HCT116 (cell line): ENCODE data around the gene CALHM1. TPM values are rescaled to one million over a fixed set of nuclear protein-coding genes. Genes with fewer than 3 reads are reported as not detected.

Experiments
- ATAC-seq: fragments of 200-7000 bp; cut with Tn5 transposase; 2 replicates; pipeline ENCODE4 v1.9.1; 2020; ENCODE audit warnings: mild to moderate bottlenecking, moderate library complexity
- BruUV-seq: library from RNA; stranded (reverse); fragments of 400-500 nt; replicated peaks from 2 replicates; lab custom pipeline; 2021; lab: Mats Ljungman, UMichigan
- CTCF ChIA-PET: fragments of 300-600 bp; sonication (Branson Sonifier 250); formaldehyde crosslinking; loops from one replicate; lab custom pipeline; 2021; ENCODE audit warnings: antibody characterized with exemption; lab: Charles Lee
- POLR2A ChIA-PET: fragments of 300-600, 350-600 bp; sonication (Branson Sonifier 250); formaldehyde crosslinking; loops from one replicate; lab custom pipeline; 2021; ENCODE audit warnings: antibody characterized with exemption; lab: Charles Lee
- RAD21 ChIA-PET, 2 experiments: fragments of 300-600 bp; sonication (Branson Sonifier 250); formaldehyde crosslinking; loops; one replicate each; lab custom pipeline; 2023; ENCODE audit warnings: low total read pairs in 2 of 2; ENCODE audit not compliant: uncharacterized antibody in 2 of 2, unreplicated experiment in 2 of 2, low non-redundant PET in 1 of 2; lab: Charles Lee
- DNase-seq: peaks from one replicate; pipeline ENCODE4 v3.0.0-alpha.2; 2010; ENCODE audit warnings: low read depth, low spot score
- H2AFZ ChIP-seq: fragments of 200-600 bp; shearing (Covaris generic), sonication (generic); 2 replicates; pipeline ENCODE4 v1.6.1; 2017; ENCODE audit warnings: low read depth, mixed run types, mixed read lengths, antibody characterized with exemption, low read length; ENCODE audit not compliant: poor library complexity, severe bottlenecking
- H3K27ac ChIP-seq: 2 replicates; pipeline ENCODE4 v1.5.1; 2012; ENCODE audit warnings: low read depth, low read length
- H3K27me3 ChIP-seq: fragments of 200-600 bp; sonication (generic); 2 replicates; pipeline ENCODE4 v1.6.1; 2016; ENCODE audit warnings: mixed run types, low read length, mixed read lengths; ENCODE audit not compliant: insufficient read depth
- H3K36me3 ChIP-seq, 2 experiments: fragments of 200-500 bp in 1 of 2; fragments of 200-600 bp in 1 of 2; sonication (Bioruptor generic) in 1 of 2; sonication (generic) in 1 of 2; 2 replicates each; pipeline versions ENCODE4 v1.5.1 to v1.6.1; 2014 to 2016; ENCODE audit warnings: low read length in 2 of 2, inconsistent platforms in 1 of 2, mixed read lengths in 1 of 2, mixed run types in 1 of 2; ENCODE audit not compliant: insufficient read depth in 2 of 2, control insufficient read depth in 1 of 2
- H3K4me1 ChIP-seq, 2 experiments: fragments of 200-600 bp in 1 of 2; sonication (generic) in 1 of 2; 2 replicates each; pipeline versions ENCODE4 v1.5.1 to v1.6.1; 2012 to 2017; ENCODE audit warnings: low read length in 2 of 2, inconsistent platforms in 1 of 2, mild to moderate bottlenecking in 1 of 2, mixed read lengths in 1 of 2, mixed run types in 1 of 2, moderate library complexity in 1 of 2; ENCODE audit not compliant: insufficient read depth in 2 of 2, control insufficient read depth in 1 of 2
- H3K4me2 ChIP-seq: fragments of 200-600 bp; sonication (generic); 2 replicates; pipeline ENCODE4 v1.6.1; 2017; ENCODE audit warnings: mixed run types, low read length, mixed read lengths
- H3K4me3 ChIP-seq, 2 experiments: fragments of 200-600 bp in 1 of 2; sonication (generic) in 1 of 2; replicated peaks in 1 of 2; 2 replicates each; pipeline ENCODE4 v1.5.1; 2011 to 2016; ENCODE audit warnings: low read length in 2 of 2, control low read depth in 1 of 2, low read depth in 1 of 2, mild to moderate bottlenecking in 1 of 2, mixed read lengths in 1 of 2, mixed run types in 1 of 2
- H3K79me2 ChIP-seq: fragments of 200-600 bp; sonication (generic); 2 replicates; pipeline ENCODE4 v1.6.1; 2017; ENCODE audit warnings: mild to moderate bottlenecking, mixed run types, low read length, moderate library complexity, mixed read lengths; ENCODE audit not compliant: insufficient read depth
- H3K9ac ChIP-seq: fragments of 200-600 bp; sonication (generic); 2 replicates; pipeline ENCODE4 v1.6.1; 2016; ENCODE audit warnings: low read length, mixed read lengths
- H3K9me2 ChIP-seq: fragments of 200-600 bp; sonication (generic), shearing (Covaris generic); 2 replicates; pipeline ENCODE4 v1.6.1; 2017; ENCODE audit warnings: mixed run types, mild to moderate bottlenecking, moderate library complexity; ENCODE audit not compliant: insufficient read depth
- H3K9me3 ChIP-seq, 2 experiments: fragments of 200-500 bp in 1 of 2; fragments of 200-600 bp in 1 of 2; sonication (Bioruptor generic) in 1 of 2; sonication (generic) in 1 of 2; 2 replicates each; pipeline ENCODE4 v1.6.1; 2014 to 2017; ENCODE audit warnings: low read length in 2 of 2, mixed read lengths in 2 of 2, inconsistent platforms in 1 of 2, low read depth in 1 of 2, mild to moderate bottlenecking in 1 of 2, mixed run types in 1 of 2, moderate library complexity in 1 of 2; ENCODE audit not compliant: control insufficient read depth in 1 of 2, insufficient read depth in 1 of 2
- H4K20me1 ChIP-seq: fragments of 200-600 bp; sonication (generic), shearing (Covaris generic); 2 replicates; pipeline ENCODE4 v1.6.1; 2017; ENCODE audit warnings: mixed run types, mild to moderate bottlenecking, moderate library complexity; ENCODE audit not compliant: insufficient read depth
- CEBPB ChIP-seq: IDR thresholded peaks from 2 replicates; pipeline ENCODE4 v1.6.1; 2012; ENCODE audit warnings: low read depth
- ELF1 ChIP-seq: IDR thresholded peaks from 2 replicates; pipeline ENCODE4 v1.6.1; 2012; ENCODE audit warnings: low read depth, borderline replicate concordance
- FOSL1 ChIP-seq: IDR thresholded peaks from 2 replicates; pipeline ENCODE4 v1.6.1; 2012; ENCODE audit warnings: low read depth
- JUND ChIP-seq: IDR thresholded peaks from 2 replicates; pipeline ENCODE4 v1.6.1; 2012
- SIN3A ChIP-seq: IDR thresholded peaks from 2 replicates; pipeline ENCODE4 v1.6.1; 2012; ENCODE audit warnings: low read depth
- YY1 ChIP-seq: IDR thresholded peaks from 2 replicates; pipeline ENCODE4 v1.6.1; 2011; ENCODE audit warnings: low read length, low read depth, moderate library complexity, mild to moderate bottlenecking; ENCODE audit not compliant: insufficient replicate concordance; ENCODE audit errors: extremely low read depth
- ZFX ChIP-seq: fragments of 450-650 bp; IDR thresholded peaks from 2 replicates; pipeline ENCODE4 v1.6.1; 2017
- ZNF274 ChIP-seq: fragments of 200-500 bp; sonication (Bioruptor generic); IDR thresholded peaks from 2 replicates; pipeline ENCODE4 v1.6.1; 2014; ENCODE audit warnings: mild to moderate bottlenecking, low read depth, low read length, inconsistent platforms
- intact Hi-C: fragments of 100-400 bp; cut with micrococcal nuclease; formaldehyde crosslinking; loops from 2 replicates; pipeline ENCODE4 v1.10.0; 2022
- total RNA-seq: library from RNA; stranded (reverse); gene quantifications from one replicate; pipeline ENCODE4 v1.2.1, GENCODE V29; 2021; ENCODE audit not compliant: unreplicated experiment
- TF ChIP-seq, protein P1 (sequence below): IDR thresholded peaks from 2 replicates; pipeline ENCODE4 v1.6.1; 2011; ENCODE audit warnings: mild to moderate bottlenecking, low read length, moderate library complexity; ENCODE audit not compliant: insufficient replicate concordance; ENCODE audit errors: extremely low read depth

The CALHM1 gene
- total RNA-seq, 1 experiment from 2014 or later: not detected

DNA sequence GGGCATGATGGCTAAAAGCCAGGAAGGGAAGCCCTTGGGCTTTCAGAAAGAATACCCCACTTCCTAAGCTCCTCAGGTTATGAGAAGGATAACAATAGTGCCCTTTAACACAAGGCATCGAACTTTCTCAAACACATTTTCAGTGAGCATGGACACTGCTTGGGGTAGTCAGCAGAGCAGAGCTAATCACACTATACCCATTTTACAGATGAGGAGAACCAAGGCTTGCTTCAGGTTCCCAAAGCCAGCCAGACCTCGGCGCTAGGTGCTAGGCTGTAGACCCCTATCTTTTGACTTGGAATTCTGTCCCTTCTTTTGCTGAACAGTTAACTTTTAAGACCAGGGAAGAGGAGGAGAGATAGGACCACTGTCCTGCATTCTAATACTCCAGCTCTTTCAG, 36.6 kb upstream of the CALHM1 start:
- BruUV-seq: no TSS peak
- CTCF ChIA-PET: no interaction called here

More for the DNA sequence above, 36.6 kb upstream of the CALHM1 start:
- intact Hi-C loops: no loop called here
- TF ChIP-seq YY1: no peak
- TF ChIP-seq, protein P1, sequence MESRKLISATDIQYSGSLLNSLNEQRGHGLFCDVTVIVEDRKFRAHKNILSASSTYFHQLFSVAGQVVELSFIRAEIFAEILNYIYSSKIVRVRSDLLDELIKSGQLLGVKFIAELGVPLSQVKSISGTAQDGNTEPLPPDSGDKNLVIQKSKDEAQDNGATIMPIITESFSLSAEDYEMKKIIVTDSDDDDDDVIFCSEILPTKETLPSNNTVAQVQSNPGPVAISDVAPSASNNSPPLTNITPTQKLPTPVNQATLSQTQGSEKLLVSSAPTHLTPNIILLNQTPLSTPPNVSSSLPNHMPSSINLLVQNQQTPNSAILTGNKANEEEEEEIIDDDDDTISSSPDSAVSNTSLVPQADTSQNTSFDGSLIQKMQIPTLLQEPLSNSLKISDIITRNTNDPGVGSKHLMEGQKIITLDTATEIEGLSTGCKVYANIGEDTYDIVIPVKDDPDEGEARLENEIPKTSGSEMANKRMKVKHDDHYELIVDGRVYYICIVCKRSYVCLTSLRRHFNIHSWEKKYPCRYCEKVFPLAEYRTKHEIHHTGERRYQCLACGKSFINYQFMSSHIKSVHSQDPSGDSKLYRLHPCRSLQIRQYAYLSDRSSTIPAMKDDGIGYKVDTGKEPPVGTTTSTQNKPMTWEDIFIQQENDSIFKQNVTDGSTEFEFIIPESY: no peak
- TF ChIP-seq ZFX: no peak
- TF ChIP-seq ELF1: no peak
- no peak for TF ChIP-seq CEBPB
- TF ChIP-seq FOSL1: no peak
- TF ChIP-seq JUND: no peak
- no peak for TF ChIP-seq ZNF274
- no peak for TF ChIP-seq SIN3A
- Histone ChIP-seq H3K9me2 (no peaks in the 10 kb centered on the region), H3K4me2 (no peak overlapping the region), H3K27ac (no peak overlapping the region), H3K79me2 (no peaks in the 10 kb centered on the region), H4K20me1 (no peaks in the 10 kb centered on the region), H3K27me3 (no peaks in the 10 kb centered on the region), H3K9ac (no peak overlapping the region), H3K4me3 (no peak overlapping the region), H2AFZ (no peak overlapping the region), H3K36me3 (no peaks in the 10 kb centered on the region), H3K9me3 (no peaks in the 10 kb centered on the region), H3K4me1 (peaks cover 15 to 28% of the 10 kb centered on the region in 2 experiments)
- ChIA-PET POLR2A (no interaction called here), RAD21 (interaction anchor here in 1 of 2 experiments (0.7 kb wide), 1 partner anchor 15 kb away, joined by 3 read pairs; no protein-coding TSS in a partner anchor)
- ATAC-seq (no peak), DNase-seq (no peak)
